GM19395 (cell line): ENCODE results near the gene WNT16.
"Not testable (repeated sequence)": the region's sequence is repeated elsewhere in the genome, so short reads cannot be mapped to it uniquely, and the experiment has no call there.

Source experiments
- ATAC-seq: cut with Tn5 transposase; IDR thresholded peaks from one replicate; pipeline ENCODE4 v1.9.1; 2021; ENCODE audit warnings: mild to moderate bottlenecking, moderate library complexity; ENCODE audit not compliant: unreplicated experiment

The WNT16 gene

GRCh38 chr7:121305109-121305508 lies 23.7 kb upstream of the WNT16 start:
- ATAC-seq = no peak

- peak; percentile 33 for ATAC-seq
These were observed 22.2 kb upstream of the WNT16 start for GRCh38 chr7:121306565-121306964.

- ATAC-seq = no peak
These were observed 21.7 kb upstream of the WNT16 start for GRCh38 chr7:121307021-121307574.

GRCh38 chr7:121313220-121313792 lies 15.5 kb upstream of the WNT16 start:
- peak; percentile 4 for ATAC-seq

- ATAC-seq = peak; percentile 96
These were observed 14.8 kb upstream of the WNT16 start for GRCh38 chr7:121313793-121314676.

- not testable (repeated sequence) for ATAC-seq
These were observed 13.6 kb upstream of the WNT16 start for GRCh38 chr7:121315170-121315569.

- ATAC-seq = no peak
These were observed 6.3 kb upstream of the WNT16 start for GRCh38 chr7:121322460-121322859.

- ATAC-seq = no peak
These were observed 5.1 kb upstream of the WNT16 start for GRCh38 chr7:121323515-121324302.

GRCh38 chr7:121327671-121328070 lies 1.1 kb upstream of the WNT16 start:
- no peak for ATAC-seq

GRCh38 chr7:121329191-121330052 lies 622 bp downstream of the WNT16 start:
- ATAC-seq = peak; percentile 66

- ATAC-seq = peak; percentile 42
These were observed 1.4 kb downstream of the WNT16 start for GRCh38 chr7:121330053-121330833.

GRCh38 chr7:121331048-121331447 lies 2.2 kb downstream of the WNT16 start:
- ATAC-seq = no peak

GRCh38 chr7:121331574-121331973 lies 2.8 kb downstream of the WNT16 start:
- ATAC-seq = no peak

GRCh38 chr7:121334376-121334775 lies 5.6 kb downstream of the WNT16 start:
- ATAC-seq = no peak

GRCh38 chr7:121334875-121335648 lies 6.3 kb downstream of the WNT16 start:
- no peak for ATAC-seq

- no peak for ATAC-seq
These were observed 7.8 kb downstream of the WNT16 start for GRCh38 chr7:121336579-121336978.

- no peak for ATAC-seq
These were observed 8.6 kb downstream of the WNT16 start for GRCh38 chr7:121337398-121337797.

GRCh38 chr7:121339082-121339481 lies 10.3 kb downstream of the WNT16 start:
- no peak for ATAC-seq

GRCh38 chr7:121341933-121342332 lies 13.1 kb downstream of the WNT16 start:
- no peak for ATAC-seq
